H54 (cell line): ENCODE measurements around the gene SCGB1C2.

Experiments
- DNase-seq: peaks from one replicate; pipeline ENCODE4 v3.0.0; 2011; ENCODE audit warnings: low spot score, mixed read lengths; ENCODE audit not compliant: insufficient read length
- FAIRE-seq: peaks from 3 replicates; lab custom pipeline; 2011; peaks lifted over from hg19 to GRCh38; lab: Jason Lieb, UNC
- POLR2A ChIP-seq: IDR thresholded peaks from 2 replicates; pipeline ENCODE4 v1.6.1; 2011; ENCODE audit warnings: low read depth, mild to moderate bottlenecking, low read length

The SCGB1C2 gene

GRCh38 chr17:185445-186138 lies 48.2 kb downstream of the SCGB1C2 start:
- DNase-seq (no peak), FAIRE-seq (no peak)
- TF ChIP-seq POLR2A, result no peak

GRCh38 chr17:187130-187529 lies 49.8 kb downstream of the SCGB1C2 start:
- DNase-seq (no peak), FAIRE-seq (no peak)
- TF ChIP-seq POLR2A, result no peak
